SH-SY5Y (cell line): ENCODE results near the gene AGMO.

Experiments used
- GATA2 ChIP-seq: IDR thresholded peaks from 2 replicates; pipeline ENCODE4 v1.6.1; 2011; ENCODE audit warnings: mild to moderate bottlenecking, low read depth, low read length
- GATA3 ChIP-seq: IDR thresholded peaks from 2 replicates; pipeline ENCODE4 v1.6.1; 2011; ENCODE audit warnings: low read depth, mild to moderate bottlenecking, low read length, moderate library complexity

DNA sequence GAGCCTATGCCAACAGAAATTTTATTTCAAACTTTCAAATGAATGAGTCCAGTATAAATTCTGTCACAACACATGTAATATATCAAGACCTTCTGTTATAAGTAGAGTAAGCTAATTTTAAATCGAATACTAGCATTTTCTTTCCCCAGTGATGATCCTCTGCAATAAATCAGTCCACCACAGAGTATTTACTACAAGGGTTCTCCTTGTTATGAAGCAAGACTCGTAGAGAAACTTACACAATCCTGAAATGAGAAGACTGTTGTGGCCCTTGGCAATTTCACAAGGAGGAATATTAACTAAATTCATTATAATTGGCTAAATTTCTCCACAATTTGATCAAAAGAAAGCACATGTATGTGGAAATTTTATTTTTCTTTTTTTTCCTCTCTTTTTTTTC lies 346.8 kb downstream of the AGMO start:
- no peak for TF ChIP-seq GATA2
- no peak for TF ChIP-seq GATA3
